Medulla oblongata (tissue), 1 donor: ENCODE measurements around the gene CHPF2.

Source experiments
- DNase-seq: peaks from one replicate; pipeline ENCODE4 v3.0.0-alpha.2; 2015; ENCODE audit errors: extremely low spot score

Gene CHPF2

DNA sequence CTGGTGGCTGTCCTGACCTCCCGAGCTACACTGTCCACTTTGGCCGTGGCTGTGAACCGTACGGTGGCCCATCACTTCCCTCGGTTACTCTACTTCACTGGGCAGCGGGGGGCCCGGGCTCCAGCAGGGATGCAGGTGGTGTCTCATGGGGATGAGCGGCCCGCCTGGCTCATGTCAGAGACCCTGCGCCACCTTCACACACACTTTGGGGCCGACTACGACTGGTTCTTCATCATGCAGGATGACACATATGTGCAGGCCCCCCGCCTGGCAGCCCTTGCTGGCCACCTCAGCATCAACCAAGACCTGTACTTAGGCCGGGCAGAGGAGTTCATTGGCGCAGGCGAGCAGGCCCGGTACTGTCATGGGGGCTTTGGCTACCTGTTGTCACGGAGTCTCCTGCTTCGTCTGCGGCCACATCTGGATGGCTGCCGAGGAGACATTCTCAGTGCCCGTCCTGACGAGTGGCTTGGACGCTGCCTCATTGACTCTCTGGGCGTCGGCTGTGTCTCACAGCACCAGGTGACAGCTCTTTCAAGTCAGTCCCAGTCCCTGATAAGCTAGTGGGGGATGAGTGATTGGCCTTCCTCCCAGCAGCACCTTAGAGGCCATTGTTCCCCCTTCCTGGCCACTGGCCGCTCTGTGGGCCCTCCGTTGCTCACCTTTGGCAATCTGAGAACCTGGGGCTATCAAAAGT lies 3.0 kb downstream of the CHPF2 start:
- DNase-seq: no peak

DNA sequence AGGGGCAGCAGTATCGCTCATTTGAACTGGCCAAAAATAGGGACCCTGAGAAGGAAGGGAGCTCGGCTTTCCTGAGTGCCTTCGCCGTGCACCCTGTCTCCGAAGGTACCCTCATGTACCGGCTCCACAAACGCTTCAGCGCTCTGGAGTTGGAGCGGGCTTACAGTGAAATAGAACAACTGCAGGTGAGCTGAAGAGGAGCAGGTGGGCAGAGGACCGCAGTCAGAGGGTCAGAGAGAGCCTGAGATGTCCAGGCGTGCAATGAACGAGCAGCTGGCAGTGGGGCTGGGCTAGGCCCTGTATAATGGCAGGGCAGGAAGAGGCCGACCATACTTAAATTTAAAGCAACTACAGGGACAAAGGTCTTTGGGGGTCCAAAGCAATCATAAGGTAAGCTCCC lies 4.1 kb downstream of the CHPF2 start:
- DNase-seq: no peak

DNA sequence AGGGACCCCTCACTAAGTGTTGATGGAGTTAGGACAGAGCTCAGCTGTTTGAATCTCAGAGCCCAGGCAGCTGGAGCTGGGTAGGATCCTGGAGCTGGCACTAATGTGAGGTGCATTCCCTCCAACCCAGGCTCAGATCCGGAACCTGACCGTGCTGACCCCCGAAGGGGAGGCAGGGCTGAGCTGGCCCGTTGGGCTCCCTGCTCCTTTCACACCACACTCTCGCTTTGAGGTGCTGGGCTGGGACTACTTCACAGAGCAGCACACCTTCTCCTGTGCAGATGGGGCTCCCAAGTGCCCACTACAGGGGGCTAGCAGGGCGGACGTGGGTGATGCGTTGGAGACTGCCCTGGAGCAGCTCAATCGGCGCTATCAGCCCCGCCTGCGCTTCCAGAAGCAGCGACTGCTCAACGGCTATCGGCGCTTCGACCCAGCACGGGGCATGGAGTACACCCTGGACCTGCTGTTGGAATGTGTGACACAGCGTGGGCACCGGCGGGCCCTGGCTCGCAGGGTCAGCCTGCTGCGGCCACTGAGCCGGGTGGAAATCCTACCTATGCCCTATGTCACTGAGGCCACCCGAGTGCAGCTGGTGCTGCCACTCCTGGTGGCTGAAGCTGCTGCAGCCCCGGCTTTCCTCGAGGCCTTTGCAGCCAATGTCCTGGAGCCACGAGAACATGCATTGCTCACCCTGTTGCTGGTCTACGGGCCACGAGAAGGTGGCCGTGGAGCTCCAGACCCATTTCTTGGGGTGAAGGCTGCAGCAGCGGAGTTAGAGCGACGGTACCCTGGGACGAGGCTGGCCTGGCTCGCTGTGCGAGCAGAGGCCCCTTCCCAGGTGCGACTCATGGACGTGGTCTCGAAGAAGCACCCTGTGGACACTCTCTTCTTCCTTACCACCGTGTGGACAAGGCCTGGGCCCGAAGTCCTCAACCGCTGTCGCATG lies 5.2 kb downstream of the CHPF2 start:
- no peak for DNase-seq

DNA sequence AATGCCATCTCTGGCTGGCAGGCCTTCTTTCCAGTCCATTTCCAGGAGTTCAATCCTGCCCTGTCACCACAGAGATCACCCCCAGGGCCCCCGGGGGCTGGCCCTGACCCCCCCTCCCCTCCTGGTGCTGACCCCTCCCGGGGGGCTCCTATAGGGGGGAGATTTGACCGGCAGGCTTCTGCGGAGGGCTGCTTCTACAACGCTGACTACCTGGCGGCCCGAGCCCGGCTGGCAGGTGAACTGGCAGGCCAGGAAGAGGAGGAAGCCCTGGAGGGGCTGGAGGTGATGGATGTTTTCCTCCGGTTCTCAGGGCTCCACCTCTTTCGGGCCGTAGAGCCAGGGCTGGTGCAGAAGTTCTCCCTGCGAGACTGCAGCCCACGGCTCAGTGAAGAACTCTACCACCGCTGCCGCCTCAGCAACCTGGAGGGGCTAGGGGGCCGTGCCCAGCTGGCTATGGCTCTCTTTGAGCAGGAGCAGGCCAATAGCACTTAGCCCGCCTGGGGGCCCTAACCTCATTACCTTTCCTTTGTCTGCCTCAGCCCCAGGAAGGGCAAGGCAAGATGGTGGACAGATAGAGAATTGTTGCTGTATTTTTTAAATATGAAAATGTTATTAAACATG lies 6.0 kb downstream of the CHPF2 start:
- DNase-seq: no peak

DNA sequence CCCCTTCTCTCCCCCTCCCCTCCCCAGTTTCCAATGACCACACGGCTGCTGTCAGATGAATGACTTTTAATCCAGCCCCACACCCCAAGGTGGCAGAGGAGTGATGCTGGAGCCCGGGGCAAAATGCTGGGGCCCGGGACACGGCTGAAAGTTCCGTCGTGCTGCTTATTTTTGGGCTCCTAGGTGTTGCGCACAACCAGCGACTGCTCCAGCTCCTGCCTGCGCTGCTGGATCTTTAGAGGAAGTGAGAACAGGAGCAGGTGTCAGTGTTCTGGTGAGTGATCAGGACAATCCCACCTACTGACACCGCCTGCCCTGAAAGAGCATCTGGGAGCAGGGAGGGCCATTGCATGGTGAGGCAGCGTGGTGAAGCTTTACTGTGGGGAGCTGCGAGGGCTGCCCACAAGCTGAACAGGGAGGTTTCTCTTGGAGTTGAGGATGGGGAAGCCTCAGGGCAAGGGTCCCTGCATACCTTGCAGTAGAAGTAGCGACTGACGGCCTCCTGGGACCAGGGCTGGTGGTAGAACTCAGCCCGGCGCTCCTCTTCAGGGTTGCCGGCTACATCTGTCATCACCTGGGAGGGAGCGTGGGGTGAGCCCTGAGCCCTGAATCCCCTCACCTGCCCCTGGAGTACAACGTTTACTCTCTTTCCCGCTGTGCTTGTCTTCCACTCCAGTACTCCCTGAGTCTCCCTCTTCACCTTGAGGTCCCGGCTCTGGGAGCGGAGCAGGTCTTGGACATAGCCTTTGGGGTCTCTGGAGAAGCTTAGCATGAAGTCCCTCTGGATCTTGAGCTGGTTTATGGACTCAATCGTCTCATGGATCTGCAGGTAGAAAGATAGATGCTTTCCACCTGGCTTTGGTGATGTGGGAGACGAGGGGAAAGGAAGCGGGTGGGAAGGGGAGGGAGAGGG lies 6.9 kb downstream of the CHPF2 start:
- no peak for DNase-seq

DNA sequence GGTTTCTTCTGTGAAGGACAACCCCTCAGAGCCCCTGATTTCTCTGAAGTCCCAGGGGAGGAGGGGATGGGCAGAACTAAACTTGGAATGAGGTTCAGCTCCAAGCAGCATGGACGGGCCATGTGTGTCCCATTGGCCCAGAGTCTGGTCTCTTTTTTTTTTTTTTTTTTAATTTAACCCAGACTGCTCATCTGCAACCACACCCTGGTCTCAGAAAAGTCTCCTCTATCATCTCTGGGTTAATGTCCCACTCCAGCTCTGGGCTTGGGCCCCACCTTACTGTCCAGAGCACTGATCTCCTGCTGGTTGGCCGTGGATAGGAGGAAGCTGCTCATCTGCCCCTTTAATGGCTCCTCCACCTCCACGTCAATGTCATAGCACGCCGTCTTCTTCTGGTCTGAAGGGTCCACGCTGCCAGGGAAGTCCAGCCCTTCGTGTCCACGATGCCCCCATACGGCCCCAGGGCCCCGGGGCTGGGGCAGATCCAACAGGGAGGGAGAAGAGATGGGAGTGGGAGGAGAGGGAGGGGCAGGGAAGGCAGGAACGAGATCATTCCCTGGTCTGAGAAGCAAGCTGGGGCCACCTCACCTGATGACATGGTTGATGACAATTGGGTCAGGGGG lies 7.7 kb downstream of the CHPF2 start:
- no peak for DNase-seq

DNA sequence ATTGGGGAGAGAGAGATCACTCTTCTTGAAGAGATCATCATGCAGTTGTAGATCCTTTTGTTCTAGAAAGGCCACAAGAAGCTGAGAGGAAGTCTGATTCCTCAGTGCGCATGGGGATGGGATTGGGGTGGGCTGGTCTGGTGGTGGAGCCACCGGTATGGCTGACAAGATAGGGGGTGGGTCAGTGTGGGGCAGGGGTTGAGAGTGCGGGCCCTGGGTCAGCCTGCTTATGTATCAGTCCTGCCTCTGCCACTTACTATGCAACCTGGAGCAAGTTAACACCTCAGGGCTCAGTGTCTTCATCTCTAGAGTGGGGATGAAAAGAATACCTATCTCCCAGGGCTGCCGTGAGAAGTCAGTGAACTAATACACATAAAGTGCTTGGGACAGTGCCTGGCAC lies 8.3 kb downstream of the CHPF2 start:
- no peak for DNase-seq

DNA sequence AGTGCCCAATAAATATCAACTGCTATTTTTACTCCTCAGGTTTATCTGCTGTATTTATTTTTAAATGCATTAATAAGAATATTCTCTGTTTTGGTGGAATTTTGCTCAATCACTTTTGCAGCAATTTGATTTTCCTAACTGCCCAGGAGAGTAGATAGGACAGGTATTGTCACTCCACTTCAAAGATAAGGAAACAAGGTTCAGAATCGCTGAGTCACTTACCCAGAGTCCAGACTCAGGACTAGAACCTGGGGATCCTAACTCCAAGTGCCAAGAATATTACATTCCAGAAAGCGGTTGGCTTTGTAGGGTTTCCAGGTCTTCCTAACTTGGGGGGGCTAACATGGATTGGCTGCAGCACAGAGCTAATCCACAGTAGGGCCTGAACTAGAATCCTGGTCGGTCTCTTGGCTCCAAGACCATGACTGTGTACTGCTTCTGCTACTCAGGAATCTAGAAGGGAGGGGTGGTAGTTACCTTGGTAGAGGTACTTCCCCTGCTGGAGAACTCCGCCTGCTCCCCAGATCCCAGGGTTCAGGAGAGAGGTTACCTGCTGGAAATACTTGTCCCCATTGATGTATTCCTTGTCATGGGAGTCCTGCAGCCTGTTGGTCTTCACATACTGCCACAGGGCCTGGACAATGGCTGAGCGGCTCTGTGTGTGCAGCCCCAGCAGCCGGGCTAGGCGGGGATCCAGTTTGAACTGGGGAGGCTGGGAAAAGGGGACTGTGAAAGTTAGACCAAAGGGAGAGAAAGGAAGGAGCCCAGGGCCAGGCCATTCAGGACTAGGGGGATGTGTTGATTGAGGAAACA lies 8.9 kb downstream of the CHPF2 start:
- DNase-seq: no peak

DNA sequence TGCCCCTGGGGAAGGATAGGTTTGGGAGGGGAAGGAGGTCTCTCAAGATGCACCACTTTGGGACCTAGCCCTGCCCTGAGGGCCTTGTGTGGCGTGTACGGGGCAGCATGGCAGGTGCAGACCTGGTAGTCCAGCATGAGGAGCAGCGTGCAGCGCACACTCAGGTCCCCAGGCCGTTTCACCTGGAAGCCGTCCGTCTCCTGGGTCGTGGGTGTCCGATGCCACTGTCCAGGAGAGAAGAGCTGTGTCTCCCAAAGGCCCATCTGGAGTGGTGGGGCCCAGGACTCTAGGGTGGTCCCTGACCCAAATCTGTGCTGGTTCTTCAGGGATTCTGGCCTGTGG lies 9.4 kb downstream of the CHPF2 start:
- no peak for DNase-seq

DNA sequence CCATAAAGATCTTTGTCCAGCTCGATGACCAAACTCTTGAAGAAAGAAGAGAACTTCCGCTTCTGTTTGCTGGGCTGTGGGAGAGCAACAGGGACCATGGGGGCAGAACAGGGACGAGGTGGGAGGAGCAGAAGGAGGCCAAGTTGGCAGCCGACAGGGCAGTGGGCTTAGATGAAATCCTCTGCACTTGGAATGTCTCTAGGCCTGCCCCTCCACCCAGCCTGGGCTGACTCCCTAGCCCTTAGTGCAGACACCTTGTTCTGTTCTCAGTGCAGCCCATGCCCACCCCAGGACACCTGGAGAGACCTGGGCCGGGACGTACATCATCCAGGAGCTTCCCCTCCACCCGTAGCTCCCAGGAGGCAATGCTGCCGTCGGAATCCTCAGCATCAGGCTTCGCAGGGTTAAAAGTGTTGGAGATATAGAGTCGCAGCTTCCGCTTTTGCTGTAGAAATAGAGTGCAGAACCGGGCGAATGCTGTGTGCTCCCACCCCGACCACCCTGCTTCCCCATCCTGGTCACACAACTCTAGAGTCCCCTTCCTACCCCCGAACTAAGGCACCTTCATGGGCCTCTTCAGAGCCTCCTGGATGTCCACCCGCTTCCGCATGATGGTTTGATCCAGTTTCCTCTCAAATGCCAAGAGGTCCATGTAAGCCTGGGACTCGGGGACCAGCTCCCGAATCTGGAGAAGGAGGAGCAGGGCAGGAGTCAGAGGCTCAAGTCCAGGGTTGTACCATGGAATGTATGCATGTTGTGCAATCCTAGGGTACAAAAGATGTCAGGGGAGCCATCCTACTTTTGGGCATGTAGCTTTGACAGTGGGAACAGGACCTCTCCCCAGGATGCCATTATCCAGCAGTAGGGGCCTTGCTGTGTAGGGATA lies 10.1 kb downstream of the CHPF2 start:
- no peak for DNase-seq

DNA sequence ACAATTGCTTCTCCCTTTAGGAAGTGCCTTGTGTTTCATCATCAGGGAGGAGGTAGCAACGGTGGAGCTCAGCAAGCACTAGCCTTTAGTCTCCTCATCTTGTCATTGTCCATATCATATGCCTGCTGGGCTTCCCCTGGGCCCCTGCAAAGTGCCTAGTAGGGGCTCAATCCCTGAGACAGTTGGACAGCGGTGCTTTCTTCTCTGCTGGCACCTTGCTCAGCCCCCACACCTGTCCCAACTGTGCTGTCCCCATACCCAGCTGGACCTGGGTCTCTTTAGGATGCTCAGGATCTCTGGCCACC lies 10.7 kb downstream of the CHPF2 start:
- no peak for DNase-seq

DNA sequence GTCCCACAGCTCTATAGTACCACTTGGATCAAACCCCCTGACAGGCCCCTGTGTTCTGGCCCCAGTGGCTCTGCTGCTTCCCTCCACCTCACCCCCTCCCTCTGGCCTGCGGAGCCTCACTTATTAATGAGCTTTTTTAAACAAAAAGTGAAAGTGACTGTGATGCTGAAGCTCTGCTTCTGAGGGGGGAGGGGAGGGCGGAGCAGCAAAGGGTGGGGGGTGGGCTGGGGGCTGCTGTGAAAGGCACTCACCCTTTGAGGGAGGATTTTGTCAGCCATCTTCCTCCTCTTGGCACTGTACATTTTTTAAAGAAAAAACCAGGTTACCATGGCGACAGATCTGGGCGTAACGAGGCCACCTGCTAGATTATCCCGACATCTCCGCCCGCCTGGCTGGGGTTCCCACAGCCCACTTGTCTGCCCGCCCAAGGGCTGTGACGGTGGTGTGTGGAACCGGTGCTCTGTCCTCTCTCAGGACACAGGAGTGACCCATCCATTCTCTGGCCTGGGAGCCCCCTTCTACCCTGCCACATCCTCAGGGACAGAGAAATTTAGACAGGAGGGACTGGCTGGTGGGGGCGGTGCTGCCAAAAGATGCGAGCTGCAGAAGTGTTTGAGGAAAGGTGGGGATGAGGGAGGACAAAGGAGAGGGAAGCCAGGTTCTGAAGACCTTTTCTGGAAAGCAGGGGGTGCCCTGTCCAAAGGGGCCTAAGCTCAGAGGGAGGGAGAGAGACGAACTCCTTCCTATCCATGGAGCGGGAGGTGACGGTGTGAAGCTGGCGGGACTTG lies 11.3 kb downstream of the CHPF2 start:
- DNase-seq: no peak

DNA sequence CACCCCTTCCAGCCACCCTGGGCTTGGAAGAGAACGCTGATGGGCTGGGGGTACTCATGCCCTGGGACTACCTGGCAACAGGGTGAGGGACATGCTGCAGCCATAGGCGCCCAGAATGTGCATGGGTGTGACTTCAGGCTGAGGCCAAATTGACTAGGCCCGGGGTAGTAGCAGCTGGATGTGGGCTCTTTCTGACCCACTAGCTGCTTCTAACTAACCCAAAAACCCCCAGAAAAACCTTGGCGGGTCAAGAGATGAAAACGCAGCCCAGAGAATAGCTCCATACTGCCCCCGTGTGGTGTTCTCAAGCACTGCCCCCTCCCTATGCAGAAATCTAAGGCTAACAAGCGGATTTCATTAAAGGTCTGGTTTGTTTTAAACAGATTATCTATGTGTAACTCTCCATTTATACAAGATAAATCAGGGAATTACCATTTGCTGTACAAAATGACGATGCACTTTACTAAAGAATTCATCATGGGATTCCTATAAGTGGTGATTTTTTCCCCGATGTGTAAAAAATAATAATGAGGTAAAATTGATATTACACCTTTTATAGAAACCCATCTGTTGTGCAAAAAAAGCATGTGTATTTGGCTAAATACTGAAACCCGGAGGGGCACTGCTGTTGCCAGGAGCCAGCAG lies 12.0 kb downstream of the CHPF2 start:
- DNase-seq: peak; percentile 63

DNA sequence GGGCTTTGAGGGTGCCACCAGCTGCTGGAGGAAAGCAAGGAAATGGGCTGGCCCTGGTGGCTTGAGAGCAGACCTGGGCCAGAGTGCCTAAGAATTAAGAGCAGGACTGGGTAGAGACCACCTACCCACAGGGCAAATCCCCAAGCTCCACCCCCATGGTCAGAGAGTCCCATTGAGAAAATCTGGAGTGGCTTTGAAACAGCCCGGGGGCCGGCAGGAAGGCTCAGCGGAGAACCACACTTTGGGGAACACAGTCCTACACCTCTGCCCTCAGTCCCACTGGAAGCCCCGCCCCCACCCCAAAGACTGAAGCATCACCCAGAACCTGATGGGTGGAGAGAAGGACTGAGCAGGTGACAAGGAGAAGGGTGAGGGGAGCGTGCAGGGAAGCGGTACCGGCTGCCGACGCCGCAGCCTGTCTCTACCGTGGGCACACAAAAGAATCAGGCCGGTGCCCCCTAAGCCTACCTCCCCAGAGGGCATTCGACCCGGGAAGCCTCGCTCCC lies 12.6 kb downstream of the CHPF2 start:
- DNase-seq: no peak

DNA sequence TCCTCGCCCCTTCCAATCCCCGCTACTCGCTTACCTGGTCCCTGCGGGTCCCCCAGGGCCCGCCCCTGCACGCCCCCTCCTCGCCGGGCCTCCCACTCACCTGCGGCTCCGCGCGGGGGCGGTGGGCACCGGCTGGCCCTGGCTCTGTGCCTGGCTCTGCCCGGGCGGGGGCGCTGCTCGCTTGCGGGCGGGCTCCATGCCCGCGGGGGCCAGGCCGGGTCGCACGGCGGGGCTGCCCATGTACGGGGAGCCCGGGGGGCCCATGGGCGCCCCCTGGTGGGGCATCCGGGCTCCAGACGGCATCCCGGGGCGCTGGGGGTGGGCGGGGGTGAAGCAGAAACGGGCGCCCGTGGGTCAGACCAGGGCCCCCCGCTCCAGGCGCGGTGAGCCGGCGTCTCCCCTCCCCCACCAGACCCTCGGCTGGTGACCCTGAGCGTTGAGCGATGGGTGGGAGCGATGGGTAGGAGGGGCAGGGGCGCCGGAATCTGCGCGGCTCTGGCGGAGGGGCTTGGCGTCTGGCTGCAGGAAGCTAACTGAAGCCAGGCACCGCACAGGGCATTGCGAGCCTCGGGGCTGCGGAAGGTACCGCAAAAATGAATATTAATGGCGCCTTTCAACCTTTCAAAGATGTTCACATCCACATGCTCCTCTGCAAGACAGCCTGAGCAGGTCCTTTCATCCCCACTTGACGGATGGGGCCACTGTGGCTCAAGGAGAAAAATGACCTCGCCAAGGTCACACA lies 13.2 kb downstream of the CHPF2 start:
- no peak for DNase-seq

DNA sequence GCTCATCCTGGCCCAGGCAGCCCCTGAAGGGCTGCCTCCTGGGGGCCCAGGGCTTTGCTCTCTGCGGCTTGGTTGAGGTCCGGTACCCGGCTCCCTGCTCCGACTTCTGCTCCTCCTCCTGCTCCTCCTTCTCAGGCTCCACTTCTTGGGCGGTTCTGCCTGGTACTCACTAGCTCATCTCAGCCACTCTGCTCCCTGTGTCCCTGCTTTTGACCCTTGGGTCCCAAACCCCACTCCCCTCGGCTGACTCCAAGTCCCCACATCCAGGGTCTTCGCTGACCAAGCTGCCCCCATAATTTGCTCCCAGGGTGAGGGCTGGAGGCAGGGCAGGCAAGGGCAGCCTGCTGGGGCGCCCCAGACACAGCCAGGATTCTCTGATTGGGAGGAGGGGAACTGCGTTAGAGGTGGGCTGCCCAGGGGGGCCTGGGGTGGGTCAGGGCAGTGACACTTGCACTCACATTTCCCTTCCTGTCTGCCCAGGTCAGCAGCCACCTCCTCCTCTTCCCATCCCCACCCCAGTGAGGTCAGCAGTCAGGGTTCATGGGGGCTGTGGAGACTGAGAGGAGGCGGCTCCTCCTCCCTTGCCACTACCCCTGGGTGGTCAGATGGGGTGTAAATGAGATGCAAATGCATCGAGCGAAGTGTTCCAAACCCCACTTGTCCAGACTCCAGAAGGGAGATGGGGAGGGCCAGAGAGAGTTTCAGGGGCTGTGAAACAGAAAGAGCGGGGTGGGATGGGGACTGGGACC lies 14.0 kb downstream of the CHPF2 start:
- no peak for DNase-seq
